ENCODE measurements around the gene CRYGB. TPM values are rescaled to one million over a fixed set of nuclear protein-coding genes. Genes with fewer than 3 reads are reported as not detected.

Gene CRYGB
- total and polyA plus RNA-seq, 7 donors = not detected

- H3K4me3 ChIP-seq = no peak overlapping the region
- intact Hi-C loops (cut with DNase I) = no loop called here
Measured at GRCh38 chr2:208183526-208183925, 37.6 kb upstream of the CRYGB start.

GRCh38 chr2:208182835-208183234 is 36.9 kb upstream of the CRYGB start:
- peaks cover 0 to 5% (median 0%) of the 10 kb centered on the region in 3 donors for H3K27me3 ChIP-seq
- H3K4me3 ChIP-seq = no peak overlapping the region
- H3K4me1 ChIP-seq = no peaks in the 10 kb centered on the region
- H3K36me3 ChIP-seq = no peaks in the 10 kb centered on the region
- intact Hi-C loops (cut with DNase I) = no loop called here
- 91% methylated on average over 3 of the region's 3 CpGs for WGBS, 2 donors
- no peak overlapping the region for H3K27ac ChIP-seq
- no peaks in the 10 kb centered on the region for H3K9me3 ChIP-seq
- no peak for DNase-seq
- TF ChIP-seq POLR2A (IDR thresholded peaks at IDR 0.05) = no peak
- no peak for TF ChIP-seq CTCF (IDR thresholded peaks at IDR 0.05)
- no peak for TF ChIP-seq POLR2AphosphoS5 (IDR thresholded peaks at IDR 0.05)

More at GRCh38 chr2:208183526-208183925, 37.6 kb upstream of the CRYGB start:
- H3K27me3 ChIP-seq = peaks cover 0 to 5% (median 0%) of the 10 kb centered on the region in 3 donors
- H3K9me3 ChIP-seq = no peaks in the 10 kb centered on the region
- 61 to 82% methylated on average over 7 of the region's 7 CpGs for WGBS, 2 donors
- no peak for DNase-seq
- no peak overlapping the region for H3K27ac ChIP-seq
- no peak for TF ChIP-seq CTCF (IDR thresholded peaks at IDR 0.05)
- no peak for TF ChIP-seq EP300 (IDR thresholded peaks at IDR 0.05)
- TF ChIP-seq POLR2A (IDR thresholded peaks at IDR 0.05) = no peak
- TF ChIP-seq POLR2AphosphoS5 (IDR thresholded peaks at IDR 0.05) = no peak
- no peaks in the 10 kb centered on the region for H3K36me3 ChIP-seq
- no peaks in the 10 kb centered on the region for H3K4me1 ChIP-seq

- no peak overlapping the region for H3K4me3 ChIP-seq
- intact Hi-C loops (cut with DNase I) = no loop called here
- TF ChIP-seq EP300 (IDR thresholded peaks at IDR 0.05) (no peak), CTCF (IDR thresholded peaks at IDR 0.05) (no peak), POLR2A (IDR thresholded peaks at IDR 0.05) (no peak), POLR2AphosphoS5 (IDR thresholded peaks at IDR 0.05) (no peak)
- no peaks in the 10 kb centered on the region for H3K27me3 ChIP-seq
- H3K27ac ChIP-seq = no peak overlapping the region
- no peaks in the 10 kb centered on the region for H3K9me3 ChIP-seq
- no peak for DNase-seq
- peaks cover 0 to 7% (median 0%) of the 10 kb centered on the region in 4 donors for H3K4me1 ChIP-seq
- H3K36me3 ChIP-seq = no peaks in the 10 kb centered on the region
- WGBS, 2 donors = 38 to 65% methylated on average over 4 of the region's 4 CpGs
Measured at GRCh38 chr2:208179028-208179609, 33.2 kb upstream of the CRYGB start.

GRCh38 chr2:208175840-208176153 is 29.8 kb upstream of the CRYGB start:
- H3K9me3 ChIP-seq = no peaks in the 10 kb centered on the region
- no peak for TF ChIP-seq EP300 (IDR thresholded peaks at IDR 0.05)
- no peak for TF ChIP-seq CTCF (IDR thresholded peaks at IDR 0.05)
- no peak for TF ChIP-seq POLR2A (IDR thresholded peaks at IDR 0.05)
- no peak for TF ChIP-seq POLR2AphosphoS5 (IDR thresholded peaks at IDR 0.05)
- WGBS, 2 donors = 80 to 85% methylated on average over 6 of the region's 6 CpGs
- no peak for DNase-seq
- H3K4me3 ChIP-seq = no peak overlapping the region
- intact Hi-C loops (cut with DNase I) = loop anchor here (2.0 kb wide), 1 partner anchor 79 kb away; the partner anchor contains the start of gene IDH1
- peaks cover 0 to 7% (median 0%) of the 10 kb centered on the region in 4 donors for H3K4me1 ChIP-seq
- no peaks in the 10 kb centered on the region for H3K36me3 ChIP-seq
- no peaks in the 10 kb centered on the region for H3K27me3 ChIP-seq
- H3K27ac ChIP-seq = no peak overlapping the region
